ENCODE data around the gene SHF. TPM values are rescaled to one million over a fixed set of nuclear protein-coding genes. Genes with fewer than 3 reads are reported as not detected.

Gene SHF
- polyA plus RNA-seq, 1 donor (not counting 4 experiments of a cell fraction or from before 2014, with no cell fraction given), result 0.24 TPM

DNA sequence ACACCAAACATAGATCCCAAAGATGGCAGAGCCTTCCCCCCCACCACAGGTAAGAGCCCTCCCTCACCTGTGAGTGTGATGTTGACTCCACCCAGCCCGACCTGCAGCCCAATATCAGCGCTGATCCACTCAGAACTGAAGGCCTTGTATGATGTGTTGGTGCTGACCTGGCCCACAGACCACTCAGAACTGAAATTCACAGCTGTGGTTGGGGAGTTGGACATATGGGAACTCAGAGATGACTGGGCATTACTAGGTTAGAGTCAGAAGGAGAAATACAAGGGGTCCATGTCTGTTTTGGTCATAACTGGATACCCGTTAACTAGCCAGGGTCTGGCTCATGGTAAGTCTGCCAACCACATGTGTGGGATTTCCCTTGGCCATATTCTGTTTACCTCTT lies 66.7 kb downstream of the SHF start:
- dilution Hi-C loops (cut with MboI; ENCODE audit: extremely low pct_ligation_motif_present, low sequenced_read_pairs), result no loop called here

DNA sequence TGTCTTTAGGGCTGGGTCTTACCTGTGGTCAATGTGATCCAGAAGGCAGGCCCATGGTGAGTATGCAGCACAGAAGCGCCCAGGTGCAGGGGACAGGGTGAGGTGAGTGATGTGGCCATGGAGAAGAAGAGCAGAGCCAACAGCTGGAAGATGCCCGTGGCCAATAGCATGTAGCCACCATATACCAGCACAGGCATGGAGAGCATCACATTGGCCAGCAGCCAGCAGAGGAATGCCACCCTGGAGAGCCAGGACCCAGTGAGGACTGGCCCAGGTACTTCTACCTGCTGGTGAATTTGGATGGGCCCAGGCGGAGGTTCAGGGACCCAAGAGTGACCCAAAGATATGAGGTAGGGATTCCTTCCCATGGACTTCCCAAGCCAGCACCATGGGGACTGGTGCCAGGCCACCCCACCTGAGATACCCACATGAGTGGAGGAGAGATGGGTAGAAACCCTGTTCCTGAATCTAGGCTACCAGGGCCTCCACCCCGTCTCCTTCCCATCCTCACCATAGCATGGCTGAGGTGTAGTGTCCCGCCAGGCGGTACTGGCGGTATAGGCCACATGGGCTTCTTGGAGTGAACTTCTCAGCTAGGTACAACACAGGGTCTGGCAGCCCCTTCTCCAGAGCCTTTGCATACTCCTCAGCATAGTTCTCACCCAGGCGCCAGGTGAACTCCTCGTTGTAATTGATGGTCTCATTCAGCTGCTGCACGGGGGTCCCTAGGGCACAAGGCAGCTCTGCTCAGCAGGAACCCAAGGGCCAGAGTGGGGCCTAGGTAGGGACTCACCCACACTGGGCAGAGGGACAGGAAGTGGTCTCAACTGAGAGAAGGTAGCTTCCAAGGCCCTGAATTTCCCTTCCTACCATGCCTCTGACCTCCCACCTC lies 67.4 kb downstream of the SHF start:
- DNase-seq (ENCODE audit: low read depth, low spot score) (no peak), FAIRE-seq (no peak)
- H3K36me3 ChIP-seq (ENCODE audit: control insufficient read depth in 2 of 2, extremely low read depth in 1 of 2, insufficient read depth in 2 of 2, low read length in 2 of 2), result peaks cover 0 to 3% of the 10 kb centered on the region in 2 experiments
- H3K79me2 ChIP-seq (ENCODE audit: control insufficient read depth, insufficient read depth, low read length), result no peaks in the 10 kb centered on the region
- no peak overlapping the region for H3K4me2 ChIP-seq (ENCODE audit: control insufficient read depth, extremely low read depth, insufficient read depth, low read depth, low read length)
- no peak overlapping the region for H3K27ac ChIP-seq (ENCODE audit: control insufficient read depth, insufficient read depth, low read length)
- peaks cover 14% of the 10 kb centered on the region for H3K4me1 ChIP-seq (ENCODE audit: control insufficient read depth, extremely low read depth, insufficient read depth, low read length)
- TF ChIP-seq, protein P1, sequence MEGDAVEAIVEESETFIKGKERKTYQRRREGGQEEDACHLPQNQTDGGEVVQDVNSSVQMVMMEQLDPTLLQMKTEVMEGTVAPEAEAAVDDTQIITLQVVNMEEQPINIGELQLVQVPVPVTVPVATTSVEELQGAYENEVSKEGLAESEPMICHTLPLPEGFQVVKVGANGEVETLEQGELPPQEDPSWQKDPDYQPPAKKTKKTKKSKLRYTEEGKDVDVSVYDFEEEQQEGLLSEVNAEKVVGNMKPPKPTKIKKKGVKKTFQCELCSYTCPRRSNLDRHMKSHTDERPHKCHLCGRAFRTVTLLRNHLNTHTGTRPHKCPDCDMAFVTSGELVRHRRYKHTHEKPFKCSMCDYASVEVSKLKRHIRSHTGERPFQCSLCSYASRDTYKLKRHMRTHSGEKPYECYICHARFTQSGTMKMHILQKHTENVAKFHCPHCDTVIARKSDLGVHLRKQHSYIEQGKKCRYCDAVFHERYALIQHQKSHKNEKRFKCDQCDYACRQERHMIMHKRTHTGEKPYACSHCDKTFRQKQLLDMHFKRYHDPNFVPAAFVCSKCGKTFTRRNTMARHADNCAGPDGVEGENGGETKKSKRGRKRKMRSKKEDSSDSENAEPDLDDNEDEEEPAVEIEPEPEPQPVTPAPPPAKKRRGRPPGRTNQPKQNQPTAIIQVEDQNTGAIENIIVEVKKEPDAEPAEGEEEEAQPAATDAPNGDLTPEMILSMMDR (optimal IDR thresholded peaks at IDR 0.05 in 1 of 3, IDR thresholded peaks at IDR 0.05 in 1 of 3, conservative IDR thresholded peaks at IDR 0.05 in 1 of 3; ENCODE audit: extremely low read depth in 1 of 3, insufficient read depth in 2 of 3, low read length in 3 of 3), result no peak
- TF ChIP-seq EZH2 (IDR thresholded peaks at IDR 0.05; ENCODE audit: low read length), result no peak
- H2AFZ ChIP-seq (ENCODE audit: control insufficient read depth, low read length), result no peak overlapping the region
- peaks cover 3% of the 10 kb centered on the region for H4K20me1 ChIP-seq (ENCODE audit: control insufficient read depth, extremely low read depth, insufficient read depth, low read length)
- H3K9me1 ChIP-seq (ENCODE audit: control insufficient read depth, extremely low read depth, insufficient read depth, low read length), result no peaks in the 10 kb centered on the region
- no peaks in the 10 kb centered on the region for H3K9me3 ChIP-seq (ENCODE audit: control insufficient read depth, low read depth, low read length)
- H3K4me3 ChIP-seq (ENCODE audit: control insufficient read depth in 2 of 3, extremely low read depth in 1 of 3, insufficient read depth in 2 of 3, low read depth in 1 of 3, low read length in 3 of 3), result no peak overlapping the region
- H3K27me3 ChIP-seq (ENCODE audit: control insufficient read depth, extremely low read depth, insufficient read depth, low read length), result peaks cover 26% of the 10 kb centered on the region
- no peak overlapping the region for H3K9ac ChIP-seq (ENCODE audit: control insufficient read depth, extremely low read depth, insufficient read depth, low read length)
- dilution Hi-C loops (cut with MboI; ENCODE audit: extremely low pct_ligation_motif_present, low sequenced_read_pairs), result no loop called here

More for the DNA sequence above, 66.7 kb downstream of the SHF start:
- Histone ChIP-seq H3K4me2 (ENCODE audit: control insufficient read depth, extremely low read depth, insufficient read depth, low read depth, low read length) (no peak overlapping the region), H3K9me1 (ENCODE audit: control insufficient read depth, extremely low read depth, insufficient read depth, low read length) (no peaks in the 10 kb centered on the region), H3K9ac (ENCODE audit: control insufficient read depth, extremely low read depth, insufficient read depth, low read length) (no peak overlapping the region), H3K79me2 (ENCODE audit: control insufficient read depth, insufficient read depth, low read length) (no peaks in the 10 kb centered on the region), H2AFZ (ENCODE audit: control insufficient read depth, low read length) (no peak overlapping the region), H3K36me3 (ENCODE audit: control insufficient read depth in 2 of 2, extremely low read depth in 1 of 2, insufficient read depth in 2 of 2, low read length in 2 of 2) (peaks cover 0 to 3% of the 10 kb centered on the region in 2 experiments), H3K4me3 (ENCODE audit: control insufficient read depth in 2 of 3, extremely low read depth in 1 of 3, insufficient read depth in 2 of 3, low read depth in 1 of 3, low read length in 3 of 3) (no peak overlapping the region), H3K9me3 (ENCODE audit: control insufficient read depth, low read depth, low read length) (no peaks in the 10 kb centered on the region), H3K27me3 (ENCODE audit: control insufficient read depth, extremely low read depth, insufficient read depth, low read length) (peaks cover 19% of the 10 kb centered on the region), H3K27ac (ENCODE audit: control insufficient read depth, insufficient read depth, low read length) (no peak overlapping the region), H3K4me1 (ENCODE audit: control insufficient read depth, extremely low read depth, insufficient read depth, low read length) (peaks cover 14% of the 10 kb centered on the region), H4K20me1 (ENCODE audit: control insufficient read depth, extremely low read depth, insufficient read depth, low read length) (peaks cover 3% of the 10 kb centered on the region)
- DNase-seq (ENCODE audit: low read depth, low spot score) (no peak), FAIRE-seq (no peak)
- TF ChIP-seq EZH2 (IDR thresholded peaks at IDR 0.05; ENCODE audit: low read length), result no peak
- TF ChIP-seq, protein P1 (optimal IDR thresholded peaks at IDR 0.05 in 1 of 3, IDR thresholded peaks at IDR 0.05 in 1 of 3, conservative IDR thresholded peaks at IDR 0.05 in 1 of 3; ENCODE audit: extremely low read depth in 1 of 3, insufficient read depth in 2 of 3, low read length in 3 of 3), result no peak

Data from keratinocyte (primary cell).